ENCODE results near the gene RAD51.

The RAD51 gene

GRCh38 chr15:40722354-40722753 lies 27.4 kb downstream of the RAD51 start:
- DNase-seq (ENCODE audit: low read depth in 2 of 2) = no peak

- no peak for DNase-seq (ENCODE audit: low read depth in 2 of 2)
Measured at GRCh38 chr15:40722934-40723333, 28.0 kb downstream of the RAD51 start.

- no peak for DNase-seq (ENCODE audit: low read depth in 2 of 2)
Measured at GRCh38 chr15:40723919-40724318, 28.9 kb downstream of the RAD51 start.

GRCh38 chr15:40731034-40731433 lies 36.1 kb downstream of the RAD51 start:
- no peak for DNase-seq (ENCODE audit: low read depth in 2 of 2)

- DNase-seq (ENCODE audit: low read depth in 2 of 2) = no peak
Measured at GRCh38 chr15:40736575-40736974, 41.6 kb downstream of the RAD51 start.

- no peak for DNase-seq (ENCODE audit: low read depth in 2 of 2)
Measured at GRCh38 chr15:40737048-40737447, 42.1 kb downstream of the RAD51 start.

- no peak for DNase-seq (ENCODE audit: low read depth in 2 of 2)
Measured at GRCh38 chr15:40739047-40739446, 44.1 kb downstream of the RAD51 start.

- DNase-seq (ENCODE audit: low read depth in 2 of 2) = no peak
Measured at GRCh38 chr15:40739854-40740253, 44.9 kb downstream of the RAD51 start.

GRCh38 chr15:40743485-40743901 lies 48.5 kb downstream of the RAD51 start:
- DNase-seq (ENCODE audit: low read depth in 2 of 2) = no peak

GRCh38 chr15:40743921-40744814 lies 49.2 kb downstream of the RAD51 start:
- DNase-seq (ENCODE audit: low read depth in 2 of 2) = peak in 1 of 2 donors; percentile 59

- DNase-seq (ENCODE audit: low read depth in 2 of 2) = no peak
Measured at GRCh38 chr15:40744815-40745152, 49.8 kb downstream of the RAD51 start.

GRCh38 chr15:40746916-40747418 lies 52.0 kb downstream of the RAD51 start:
- DNase-seq (ENCODE audit: low read depth in 2 of 2) = no peak

- DNase-seq (ENCODE audit: low read depth in 2 of 2) = no peak
Measured at GRCh38 chr15:40747685-40748631, 53.0 kb downstream of the RAD51 start.

- DNase-seq (ENCODE audit: low read depth in 2 of 2) = no peak
Measured at GRCh38 chr15:40749151-40749630, 54.2 kb downstream of the RAD51 start.

GRCh38 chr15:40750885-40751284 lies 55.9 kb downstream of the RAD51 start:
- DNase-seq (ENCODE audit: low read depth in 2 of 2) = no peak

GRCh38 chr15:40751745-40752144 lies 56.8 kb downstream of the RAD51 start:
- no peak for DNase-seq (ENCODE audit: low read depth in 2 of 2)

GRCh38 chr15:40754574-40754882 lies 59.6 kb downstream of the RAD51 start:
- no peak for DNase-seq (ENCODE audit: low read depth in 2 of 2)

- DNase-seq (ENCODE audit: low read depth in 2 of 2) = peak; percentile 89 to 93
Measured at GRCh38 chr15:40754883-40755811, 60.2 kb downstream of the RAD51 start, which contains the start of gene RMDN3. Gene RMDN3, minus strand, starts transcription at chr15:40755254. Its CDS starts 471 bp downstream, at chr15:40754783.

- no peak for DNase-seq (ENCODE audit: low read depth in 2 of 2)
Measured at GRCh38 chr15:40755812-40756208, 60.8 kb downstream of the RAD51 start.

- no peak for DNase-seq (ENCODE audit: low read depth in 2 of 2)
Measured at GRCh38 chr15:40756938-40757337, 62.0 kb downstream of the RAD51 start.

- no peak for DNase-seq (ENCODE audit: low read depth in 2 of 2)
Measured at GRCh38 chr15:40759961-40760360, 65.0 kb downstream of the RAD51 start.
